GM23338 (cell line): ENCODE data around the gene GLUD1. TPM values are rescaled to one million over a fixed set of nuclear protein-coding genes. Genes with fewer than 3 reads are reported as not detected.

ENCODE experiments used
- ATAC-seq: fragments of 200-7000 bp; cut with Tn5 transposase; 3 replicates; pipeline ENCODE4 v1.9.1; 2020
- DNase-seq: peaks from one replicate; pipeline ENCODE4 v3.0.0-alpha.2; 2015; ENCODE audit warnings: low spot score
- H2AFZ ChIP-seq: fragments of 200-600 bp; sonication (generic); 2 replicates; pipeline ENCODE4 v1.8.0; 2016; ENCODE audit warnings: antibody characterized with exemption, mild to moderate bottlenecking, moderate library complexity
- H3F3A ChIP-seq: fragments of 200-600 bp; sonication (generic); replicated peaks from 2 replicates; pipeline ENCODE4 v1.8.0; 2017; ENCODE audit warnings: antibody characterized with exemption, mixed run types, low read depth
- H3K27ac ChIP-seq: fragments of 200-600 bp; sonication (generic); 2 replicates; pipeline ENCODE4 v1.6.1; 2016; ENCODE audit warnings: low read depth
- H3K27me3 ChIP-seq: fragments of 200-600 bp; sonication (generic); 2 replicates; pipeline ENCODE4 v1.8.0; 2016; ENCODE audit warnings: mild to moderate bottlenecking, mixed run types, moderate library complexity; ENCODE audit not compliant: insufficient read depth
- H3K36me3 ChIP-seq: fragments of 200-600 bp; sonication (generic); 2 replicates; pipeline ENCODE4 v1.8.0; 2016; ENCODE audit warnings: mild to moderate bottlenecking; ENCODE audit not compliant: insufficient read depth
- H3K4me1 ChIP-seq: fragments of 200-600 bp; sonication (generic); 2 replicates; pipeline ENCODE4 v1.8.0; 2016; ENCODE audit warnings: mild to moderate bottlenecking, moderate library complexity; ENCODE audit not compliant: insufficient read depth
- H3K4me2 ChIP-seq: fragments of 200-600 bp; sonication (generic); 2 replicates; pipeline ENCODE4 v1.7.1; 2017; ENCODE audit warnings: mixed run types
- H3K4me3 ChIP-seq: fragments of 200-600 bp; sonication (generic); 2 replicates; pipeline ENCODE4 v1.6.1; 2016; ENCODE audit warnings: mixed run types
- H3K79me2 ChIP-seq: fragments of 200-600 bp; sonication (generic); replicated peaks from 2 replicates; pipeline ENCODE4 v1.8.0; 2017; ENCODE audit warnings: mild to moderate bottlenecking; ENCODE audit not compliant: insufficient read depth
- H3K9me2 ChIP-seq: fragments of 200-600 bp; sonication (generic); 2 replicates; pipeline ENCODE4 v1.8.0; 2017; ENCODE audit not compliant: insufficient read depth
- H4K20me1 ChIP-seq: fragments of 200-600 bp; sonication (generic); replicated peaks from 2 replicates; pipeline ENCODE4 v1.8.0; 2017; ENCODE audit warnings: mild to moderate bottlenecking; ENCODE audit not compliant: insufficient read depth
- H3K27ac Mint-ChIP-seq: 2 replicates; pipeline ENCODE4 v1.8.0; 2020; ENCODE audit warnings: inconsistent platforms, mild to moderate bottlenecking, moderate library complexity, mixed read lengths
- H3K27me3 Mint-ChIP-seq: 3 replicates; pipeline ENCODE4 v1.8.0; 2022; ENCODE audit warnings: low read depth, mild to moderate bottlenecking, moderate library complexity, mixed read lengths, inconsistent platforms; ENCODE audit not compliant: insufficient read depth, poor library complexity
- H3K36me3 Mint-ChIP-seq: 3 replicates; pipeline ENCODE4 v1.8.0; 2021; ENCODE audit warnings: low read depth, mild to moderate bottlenecking, inconsistent platforms, moderate library complexity, mixed read lengths
- H3K4me1 Mint-ChIP-seq: 3 replicates; pipeline ENCODE4 v1.8.0; 2020; ENCODE audit warnings: mild to moderate bottlenecking, inconsistent platforms, mixed read lengths
- H3K4me3 Mint-ChIP-seq: 3 replicates; pipeline ENCODE4 v1.8.0; 2021; ENCODE audit warnings: moderate library complexity, mild to moderate bottlenecking, inconsistent platforms, mixed read lengths
- H3K9me3 Mint-ChIP-seq: 3 replicates; pipeline ENCODE4 v1.8.0; 2020; ENCODE audit warnings: moderate library complexity, mild to moderate bottlenecking, inconsistent platforms, mixed read lengths
- CREB1 ChIP-seq: fragments of 250-450 bp; sonication (Bioruptor Pico); IDR thresholded peaks from 2 replicates; pipeline ENCODE4 v1.5.0; 2020; ENCODE audit warnings: low read depth, mild to moderate bottlenecking, moderate library complexity
- CTCF ChIP-seq, 2 experiments: fragments of 200-600 bp in 1 of 2; sonication (generic) in 1 of 2; conservative IDR thresholded peaks; 2 replicates each; pipeline versions ENCODE4 v1.5.1 to v1.6.1; 2016 to 2017; ENCODE audit warnings: antibody characterized with exemption in 2 of 2, low read depth in 2 of 2, mild to moderate bottlenecking in 2 of 2, moderate library complexity in 1 of 2
- ETS1 ChIP-seq: IDR thresholded peaks from 2 replicates; pipeline ENCODE4 v1.6.1; 2016; ENCODE audit warnings: antibody characterized with exemption
- EZH2 ChIP-seq: fragments of 200-600 bp; sonication (generic); IDR thresholded peaks from one replicate; pipeline ENCODE4 v1.8.0; 2017; ENCODE audit warnings: antibody characterized with exemption, mild to moderate bottlenecking, low read depth; ENCODE audit not compliant: unreplicated experiment
- EZH2phosphoT487 ChIP-seq: fragments of 200-600 bp; sonication (generic); IDR thresholded peaks from one replicate; pipeline ENCODE4 v1.8.1; 2018; ENCODE audit warnings: antibody characterized with exemption; ENCODE audit not compliant: unreplicated experiment
- JUNB ChIP-seq: IDR thresholded peaks from one replicate; pipeline ENCODE4 v1.6.1; 2016; ENCODE audit warnings: antibody characterized with exemption; ENCODE audit not compliant: unreplicated experiment
- NANOG ChIP-seq: IDR thresholded peaks from 2 replicates; pipeline ENCODE4 v1.6.1; 2016; ENCODE audit warnings: antibody characterized with exemption, borderline replicate concordance
- POLR2AphosphoS5 ChIP-seq: IDR thresholded peaks from 2 replicates; pipeline ENCODE4 v1.6.1; 2016; ENCODE audit warnings: antibody characterized with exemption, low read depth
- REST ChIP-seq: IDR thresholded peaks from one replicate; pipeline ENCODE4 v1.6.1; 2018; ENCODE audit warnings: antibody characterized with exemption; ENCODE audit not compliant: unreplicated experiment
- STAT1 ChIP-seq: IDR thresholded peaks from one replicate; pipeline ENCODE4 v1.6.1; 2016; ENCODE audit warnings: antibody characterized with exemption; ENCODE audit not compliant: unreplicated experiment
- ZNF114 ChIP-seq: fragments of 250-450 bp; sonication (Bioruptor Pico); IDR thresholded peaks from 2 replicates; pipeline ENCODE4 v1.5.0; 2020; ENCODE audit warnings: mild to moderate bottlenecking, moderate library complexity
- polyA plus RNA-seq: library from polyadenylated mRNA; unstranded; fragments of >200 nt; fragmentation: Nextera tagmentation; extraction: Ambion mirVana; gene quantifications from 2 replicates; pipeline ENCODE4 v1.2.1, GENCODE V29; 2016
- total RNA-seq: library from RNA; depleted of rRNA; stranded (reverse); fragments of >200 nt; shearing (Covaris generic); gene quantifications from 2 replicates; pipeline ENCODE4 v1.2.3, GENCODE V29; 2014

GLUD1 gene
- total and polyA plus RNA-seq, 2 experiments from 2014 or later, result 44.7 to 144 TPM

- Mint-ChIP-seq H3K4me1 (no peaks in the 10 kb centered on the region), H3K4me3 (no peak overlapping the region), H3K36me3 (peaks cover 41% of the 10 kb centered on the region), H3K9me3 (no peaks in the 10 kb centered on the region), H3K27ac (no peak overlapping the region), H3K27me3 (no peaks in the 10 kb centered on the region)
- no peaks in the 10 kb centered on the region for H3K9me2 ChIP-seq
- no peak for DNase-seq
- 0 out of 2 replicates have a peak, but pooled peaks cover 3% of the 10 kb centered on the region for H3K79me2 ChIP-seq
- H3K4me2 ChIP-seq, result no peak overlapping the region
- H3K4me1 ChIP-seq, result no peaks in the 10 kb centered on the region
- peaks cover 5% of the 10 kb centered on the region; the same call in 1 of the 2 replicates for H4K20me1 ChIP-seq
- no peaks in the 10 kb centered on the region for H3K27me3 ChIP-seq
- H3K27ac ChIP-seq, result no peak overlapping the region
- TF ChIP-seq EZH2, result no peak
- no peak for TF ChIP-seq ZNF114 (CRISPR knock-in tag)
- TF ChIP-seq NANOG, result no peak
- no peak for TF ChIP-seq EZH2phosphoT487
- no peak for TF ChIP-seq JUNB
- TF ChIP-seq REST, result no peak
- no peak for TF ChIP-seq CREB1 (CRISPR knock-in tag)
- TF ChIP-seq CTCF (conservative IDR thresholded peaks at IDR 0.05; ENCODE audit: low read depth in 2 of 2), result no peak
- no peak for TF ChIP-seq ETS1
- no peak for TF ChIP-seq POLR2AphosphoS5
- no peak for TF ChIP-seq STAT1
- ATAC-seq, result no peak
- H2AFZ ChIP-seq, result no peak overlapping the region
- peaks cover 30% of the 10 kb centered on the region for H3K36me3 ChIP-seq
- no peak overlapping the region for H3K4me3 ChIP-seq
- H3F3A ChIP-seq, result no peaks in the 10 kb centered on the region
Measured at GRCh38 chr10:87072449-87072848, 22.2 kb downstream of the GLUD1 start.
